Neural progenitor cell (in vitro differentiated cells): ENCODE data around the gene TIAM1. TPM values are rescaled to one million over a fixed set of nuclear protein-coding genes. Genes with fewer than 3 reads are reported as not detected.

ENCODE experiments used
- DNase-seq: peaks from one replicate; pipeline ENCODE4 v3.0.0-alpha.2; 2016; ENCODE audit warnings: low spot score
- H2AFZ ChIP-seq: fragments of 200-600 bp; sonication (generic); replicated peaks from 2 replicates; pipeline ENCODE4 v1.6.1; 2016; ENCODE audit warnings: antibody characterized with exemption
- H3F3A ChIP-seq: fragments of 200-600 bp; sonication (generic); 2 replicates; pipeline ENCODE4 v1.6.1; 2016; ENCODE audit warnings: antibody characterized with exemption, low read depth
- H3K27ac ChIP-seq: fragments of 200-600 bp; sonication (generic); 2 replicates; pipeline ENCODE4 v1.5.1; 2016; ENCODE audit warnings: mild to moderate bottlenecking
- H3K27me3 ChIP-seq: fragments of 200-600 bp; sonication (generic); 2 replicates; pipeline ENCODE4 v1.6.1; 2016; ENCODE audit warnings: mild to moderate bottlenecking, moderate library complexity
- H3K36me3 ChIP-seq: fragments of 200-600 bp; sonication (generic); 2 replicates; pipeline ENCODE4 v1.5.1; 2016
- H3K4me1 ChIP-seq: fragments of 200-600 bp; sonication (generic); 2 replicates; pipeline ENCODE4 v1.6.1; 2016; ENCODE audit warnings: mixed run types
- H3K4me2 ChIP-seq: fragments of 200-600 bp; sonication (generic); 2 replicates; pipeline ENCODE4 v1.6.1; 2016
- H3K4me3 ChIP-seq: fragments of 200-600 bp; sonication (generic); 2 replicates; pipeline ENCODE4 v1.5.1; 2016
- H3K79me2 ChIP-seq: fragments of 200-600 bp; sonication (generic); 2 replicates; pipeline ENCODE4 v1.6.1; 2016; ENCODE audit warnings: low read depth
- H3K9ac ChIP-seq: fragments of 200-600 bp; sonication (generic); 2 replicates; pipeline ENCODE4 v1.6.1; 2016
- H3K9me3 ChIP-seq: fragments of 200-600 bp; sonication (generic); 2 replicates; pipeline ENCODE4 v1.5.1; 2016; ENCODE audit warnings: low read depth
- H4K20me1 ChIP-seq: fragments of 200-600 bp; sonication (generic); 2 replicates; pipeline ENCODE4 v1.6.1; 2016; ENCODE audit warnings: low read depth
- H3K27ac Mint-ChIP-seq: 3 replicates; pipeline ENCODE4 v1.8.0; 2021; ENCODE audit warnings: mixed read lengths
- H3K27me3 Mint-ChIP-seq: 2 replicates; pipeline ENCODE4 v1.8.0; 2022; ENCODE audit warnings: low read depth, mild to moderate bottlenecking, inconsistent platforms, moderate library complexity, mixed read lengths; ENCODE audit not compliant: insufficient read depth
- H3K36me3 Mint-ChIP-seq: 3 replicates; pipeline ENCODE4 v1.8.0; 2021; ENCODE audit warnings: mixed read lengths
- H3K4me1 Mint-ChIP-seq: 3 replicates; pipeline ENCODE4 v1.8.0; 2021; ENCODE audit warnings: mixed read lengths
- H3K4me3 Mint-ChIP-seq: 3 replicates; pipeline ENCODE4 v1.8.0; 2021; ENCODE audit warnings: mild to moderate bottlenecking, moderate library complexity, mixed read lengths
- H3K9me3 Mint-ChIP-seq: 3 replicates; pipeline ENCODE4 v1.8.0; 2020; ENCODE audit warnings: mixed read lengths
- CTCF ChIP-seq: fragments of 200-600 bp; sonication (generic); IDR thresholded peaks from 2 replicates; pipeline ENCODE4 v1.5.1; 2017; ENCODE audit warnings: antibody characterized with exemption, mild to moderate bottlenecking
- EZH2 ChIP-seq: fragments of 200-600 bp; sonication (generic); IDR thresholded peaks from 2 replicates; pipeline ENCODE4 v1.6.1; 2017; ENCODE audit warnings: antibody characterized with exemption, mild to moderate bottlenecking, moderate library complexity
- EZH2phosphoT487 ChIP-seq: fragments of 200-600 bp; sonication (generic); IDR thresholded peaks from 2 replicates; pipeline ENCODE4 v1.6.1; 2017; ENCODE audit warnings: antibody characterized with exemption
- total RNA-seq: library from RNA; depleted of rRNA; stranded (reverse); fragments of >200 nt; gene quantifications from 2 replicates; pipeline ENCODE4 v1.2.3, GENCODE V29; 2015; ENCODE audit warnings: low replicate concordance

Gene TIAM1
- total RNA-seq, 1 donor from 2014 or later, result 27.2 TPM

GRCh38 chr21:31343030-31343510 is 991 bp downstream of the TIAM1 start:
- Histone ChIP-seq H2AFZ (no peak overlapping the region), H3K79me2 (peaks cover 41% of the 10 kb centered on the region), H3K9me3 (no peaks in the 10 kb centered on the region), H3K9ac (peak overlapping the region; percentile 10), H3K36me3 (no peaks in the 10 kb centered on the region), H3K4me1 (peaks cover 29% of the 10 kb centered on the region), H3F3A (peaks cover 26% of the 10 kb centered on the region), H3K27ac (no peak overlapping the region), H3K4me3 (peak overlapping the region; percentile 69), H3K27me3 (peaks cover 21% of the 10 kb centered on the region), H3K4me2 (peak overlapping the region; percentile 96), H4K20me1 (peaks cover 96% of the 10 kb centered on the region)
- no peaks in the 10 kb centered on the region for H3K9me3 Mint-ChIP-seq
- no peak for DNase-seq
- peak overlapping the region; percentile 90 for H3K4me3 Mint-ChIP-seq
- peaks cover 5% of the 10 kb centered on the region for H3K27me3 Mint-ChIP-seq
- peaks cover 59% of the 10 kb centered on the region for H3K4me1 Mint-ChIP-seq
- H3K36me3 Mint-ChIP-seq, result no peaks in the 10 kb centered on the region
- H3K27ac Mint-ChIP-seq, result no peak overlapping the region
- TF ChIP-seq CTCF (no peak), EZH2 (no peak), EZH2phosphoT487 (no peak)

GRCh38 chr21:31342348-31342747 is 1.7 kb downstream of the TIAM1 start:
- H4K20me1 ChIP-seq, result peaks cover 93% of the 10 kb centered on the region
- Mint-ChIP-seq H3K4me1 (peaks cover 59% of the 10 kb centered on the region), H3K4me3 (no peak overlapping the region), H3K36me3 (peaks cover 2% of the 10 kb centered on the region), H3K27me3 (peaks cover 5% of the 10 kb centered on the region), H3K27ac (no peak overlapping the region), H3K9me3 (no peaks in the 10 kb centered on the region)
- H3F3A ChIP-seq, result peaks cover 26% of the 10 kb centered on the region
- H3K27me3 ChIP-seq, result peaks cover 21% of the 10 kb centered on the region
- no peak overlapping the region for H3K4me2 ChIP-seq
- H3K9me3 ChIP-seq, result no peaks in the 10 kb centered on the region
- no peak overlapping the region for H3K27ac ChIP-seq
- no peak for DNase-seq
- no peak overlapping the region for H3K9ac ChIP-seq
- H3K36me3 ChIP-seq, result no peaks in the 10 kb centered on the region
- H3K4me3 ChIP-seq, result no peak overlapping the region
- peaks cover 41% of the 10 kb centered on the region for H3K79me2 ChIP-seq
- TF ChIP-seq EZH2 (no peak), CTCF (no peak), EZH2phosphoT487 (no peak)
- H3K4me1 ChIP-seq, result peaks cover 29% of the 10 kb centered on the region
- H2AFZ ChIP-seq, result no peak overlapping the region

- H4K20me1 ChIP-seq, result peaks cover 88% of the 10 kb centered on the region
- TF ChIP-seq EZH2, result no peak
- TF ChIP-seq EZH2phosphoT487, result no peak
- no peak for TF ChIP-seq CTCF
- no peak overlapping the region for H3K27ac ChIP-seq
- peaks cover 26% of the 10 kb centered on the region for H3F3A ChIP-seq
- H3K79me2 ChIP-seq, result peaks cover 41% of the 10 kb centered on the region
- peaks cover 7% of the 10 kb centered on the region for H3K27me3 Mint-ChIP-seq
- no peak for DNase-seq
- H3K27ac Mint-ChIP-seq, result no peak overlapping the region
- no peak overlapping the region for H3K9ac ChIP-seq
- no peak overlapping the region for H2AFZ ChIP-seq
- H3K36me3 Mint-ChIP-seq, result peaks cover 8% of the 10 kb centered on the region
- no peaks in the 10 kb centered on the region for H3K9me3 Mint-ChIP-seq
- no peak overlapping the region for H3K4me3 Mint-ChIP-seq
- H3K4me3 ChIP-seq, result no peak overlapping the region
- H3K4me2 ChIP-seq, result no peak overlapping the region
- H3K9me3 ChIP-seq, result no peaks in the 10 kb centered on the region
- H3K4me1 ChIP-seq, result peaks cover 29% of the 10 kb centered on the region
- H3K36me3 ChIP-seq, result no peaks in the 10 kb centered on the region
- peaks cover 21% of the 10 kb centered on the region for H3K27me3 ChIP-seq
- peaks cover 45% of the 10 kb centered on the region for H3K4me1 Mint-ChIP-seq
These were observed 3.0 kb downstream of the TIAM1 start for GRCh38 chr21:31340942-31341487.
